SU-DHL-6 (cell line): ENCODE results near the gene RAP1GDS1.

Experiments
- H2AFZ ChIP-seq: fragments of 200-600 bp; sonication (generic); 2 replicates; pipeline ENCODE4 v1.6.1; 2014; ENCODE audit warnings: low read depth, mild to moderate bottlenecking, moderate library complexity, mixed read lengths, antibody characterized with exemption, low read length; ENCODE audit not compliant: severe bottlenecking
- H3F3A ChIP-seq: fragments of 200-600 bp; shearing (Covaris generic); 2 replicates; pipeline ENCODE4 v1.6.0; 2016; ENCODE audit warnings: antibody characterized with exemption, mild to moderate bottlenecking; ENCODE audit not compliant: insufficient read depth
- H3K27ac ChIP-seq: fragments of 200-600 bp; sonication (generic); 2 replicates; pipeline ENCODE4 v1.5.1; 2016; ENCODE audit warnings: low read depth, mild to moderate bottlenecking, low read length, moderate library complexity, mixed read lengths
- H3K27me3 ChIP-seq: fragments of 200-600 bp; sonication (generic), shearing (Covaris generic); 2 replicates; pipeline ENCODE4 v1.6.0; 2014; ENCODE audit warnings: mild to moderate bottlenecking, low read length
- H3K36me3 ChIP-seq: fragments of 200-600 bp; sonication (generic); 2 replicates; pipeline ENCODE4 v1.6.1; 2014; ENCODE audit warnings: mild to moderate bottlenecking, low read length, mixed read lengths
- H3K4me2 ChIP-seq: fragments of 300-600, 200-600 bp; shearing (Covaris generic), sonication (generic); 2 replicates; pipeline ENCODE4 v1.6.0; 2014; ENCODE audit warnings: low read length, low read depth, mild to moderate bottlenecking; ENCODE audit not compliant: poor library complexity, severe bottlenecking
- H3K4me3 ChIP-seq: fragments of 200-600 bp; sonication (generic); 2 replicates; pipeline ENCODE4 v1.5.1; 2014; ENCODE audit warnings: antibody characterized with exemption, low read length, mild to moderate bottlenecking, mixed read lengths; ENCODE audit not compliant: insufficient read depth, poor library complexity, severe bottlenecking
- H3K79me2 ChIP-seq: fragments of 200-600 bp; sonication (generic); 2 replicates; pipeline ENCODE4 v1.6.1; 2014; ENCODE audit warnings: mild to moderate bottlenecking, low read length, moderate library complexity; ENCODE audit not compliant: insufficient read depth
- H3K9ac ChIP-seq: fragments of 200-600 bp; sonication (generic); 2 replicates; pipeline ENCODE4 v1.7.0; 2014; ENCODE audit warnings: mild to moderate bottlenecking, low read length
- H3K9me2 ChIP-seq: fragments of 200-600 bp; sonication (generic); replicated peaks from 2 replicates; pipeline ENCODE4 v1.6.1; 2014; ENCODE audit warnings: low read length; ENCODE audit not compliant: insufficient read depth
- H3K9me3 ChIP-seq: fragments of 200-600 bp; sonication (generic); 2 replicates; pipeline ENCODE4 v1.6.1; 2014; ENCODE audit warnings: low read length, mixed read lengths; ENCODE audit not compliant: insufficient read depth
- H4K20me1 ChIP-seq: fragments of 200-600 bp; sonication (generic); 2 replicates; pipeline ENCODE4 v1.6.1; 2014; ENCODE audit warnings: low read depth, mild to moderate bottlenecking, antibody characterized with exemption, low read length, moderate library complexity, mixed read lengths
- EZH2phosphoT487 ChIP-seq: fragments of 200-600 bp; sonication (generic), shearing (Covaris generic); conservative IDR thresholded peaks from 2 replicates; pipeline ENCODE4 v1.6.1; 2018; ENCODE audit warnings: mild to moderate bottlenecking, antibody characterized with exemption, low read length, moderate library complexity, mixed read lengths
- TF ChIP-seq, protein P1 (sequence below): fragments of 200-600 bp; sonication (generic); IDR thresholded peaks from one replicate; pipeline ENCODE4 v1.5.1; 2017; ENCODE audit warnings: antibody characterized with exemption, mild to moderate bottlenecking, low read length, moderate library complexity; ENCODE audit not compliant: insufficient read depth, poor library complexity, severe bottlenecking

The RAP1GDS1 gene

DNA sequence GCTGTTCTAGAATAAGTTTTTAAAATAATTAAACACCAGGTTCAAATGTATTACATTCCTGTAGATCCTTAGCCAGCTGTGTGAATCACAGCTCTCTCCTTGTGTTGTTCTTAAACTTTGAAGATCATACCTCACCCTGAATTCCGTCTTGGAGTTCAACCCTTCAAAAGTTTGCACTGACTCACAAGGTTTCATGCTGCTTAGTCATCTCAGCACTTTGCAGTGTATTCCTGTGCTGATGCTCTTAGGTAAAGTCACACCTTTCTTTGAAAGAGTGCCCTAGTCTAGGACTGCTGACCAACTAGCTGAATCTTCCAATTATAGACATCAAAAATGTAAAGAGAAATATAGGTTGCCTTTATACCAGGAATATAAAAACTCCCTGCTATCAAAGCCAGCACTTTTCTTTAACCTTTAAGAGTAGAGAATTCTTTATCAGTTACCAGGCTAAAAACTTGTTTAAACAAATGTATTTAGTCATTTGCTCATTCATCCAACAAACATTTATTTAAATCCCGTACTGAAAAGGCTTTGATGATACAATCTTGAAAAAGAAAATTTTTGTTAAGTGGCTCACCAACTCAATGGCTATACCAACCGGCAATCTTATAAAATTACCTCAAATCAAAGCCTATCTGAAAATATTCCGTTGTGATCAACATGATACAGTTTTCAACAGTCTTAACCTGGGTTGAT, 169.7 kb downstream of the RAP1GDS1 start:
- H3K4me3 ChIP-seq: no peak overlapping the region
- no peaks in the 10 kb centered on the region for H3K79me2 ChIP-seq
- no peaks in the 10 kb centered on the region for H4K20me1 ChIP-seq
- no peaks in the 10 kb centered on the region for H3K9me2 ChIP-seq
- no peaks in the 10 kb centered on the region for H3F3A ChIP-seq
- H2AFZ ChIP-seq: no peak overlapping the region
- H3K27me3 ChIP-seq: no peaks in the 10 kb centered on the region
- H3K36me3 ChIP-seq: no peaks in the 10 kb centered on the region
- H3K27ac ChIP-seq: no peak overlapping the region
- TF ChIP-seq, protein P1, sequence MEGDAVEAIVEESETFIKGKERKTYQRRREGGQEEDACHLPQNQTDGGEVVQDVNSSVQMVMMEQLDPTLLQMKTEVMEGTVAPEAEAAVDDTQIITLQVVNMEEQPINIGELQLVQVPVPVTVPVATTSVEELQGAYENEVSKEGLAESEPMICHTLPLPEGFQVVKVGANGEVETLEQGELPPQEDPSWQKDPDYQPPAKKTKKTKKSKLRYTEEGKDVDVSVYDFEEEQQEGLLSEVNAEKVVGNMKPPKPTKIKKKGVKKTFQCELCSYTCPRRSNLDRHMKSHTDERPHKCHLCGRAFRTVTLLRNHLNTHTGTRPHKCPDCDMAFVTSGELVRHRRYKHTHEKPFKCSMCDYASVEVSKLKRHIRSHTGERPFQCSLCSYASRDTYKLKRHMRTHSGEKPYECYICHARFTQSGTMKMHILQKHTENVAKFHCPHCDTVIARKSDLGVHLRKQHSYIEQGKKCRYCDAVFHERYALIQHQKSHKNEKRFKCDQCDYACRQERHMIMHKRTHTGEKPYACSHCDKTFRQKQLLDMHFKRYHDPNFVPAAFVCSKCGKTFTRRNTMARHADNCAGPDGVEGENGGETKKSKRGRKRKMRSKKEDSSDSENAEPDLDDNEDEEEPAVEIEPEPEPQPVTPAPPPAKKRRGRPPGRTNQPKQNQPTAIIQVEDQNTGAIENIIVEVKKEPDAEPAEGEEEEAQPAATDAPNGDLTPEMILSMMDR: no peak
- TF ChIP-seq EZH2phosphoT487: no peak
- H3K4me2 ChIP-seq: no peak overlapping the region
- H3K9me3 ChIP-seq: no peaks in the 10 kb centered on the region
- H3K9ac ChIP-seq: no peak overlapping the region

DNA sequence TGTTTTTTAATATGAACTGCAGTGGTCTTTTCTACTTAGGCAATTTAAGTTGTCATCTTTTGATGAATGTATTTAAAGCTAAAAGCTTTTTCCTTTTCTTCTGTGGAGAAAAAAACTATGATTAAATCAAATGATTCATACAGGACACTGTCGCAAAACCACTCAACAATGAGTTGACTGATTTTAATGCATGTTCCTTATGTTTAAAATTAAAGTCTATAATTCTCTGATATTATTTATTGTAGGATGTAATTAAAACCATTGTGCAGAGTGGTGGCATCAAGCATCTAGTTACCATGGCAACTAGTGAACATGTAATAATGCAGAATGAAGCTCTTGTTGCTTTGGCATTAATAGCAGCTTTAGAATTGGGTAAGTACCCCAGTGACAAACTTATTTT, 172.5 kb downstream of the RAP1GDS1 start:
- no peaks in the 10 kb centered on the region for H3K36me3 ChIP-seq
- H3K4me3 ChIP-seq: no peak overlapping the region
- no peak overlapping the region for H3K9ac ChIP-seq
- H4K20me1 ChIP-seq: no peaks in the 10 kb centered on the region
- no peaks in the 10 kb centered on the region for H3K27me3 ChIP-seq
- H3K79me2 ChIP-seq: no peaks in the 10 kb centered on the region
- no peak overlapping the region for H3K27ac ChIP-seq
- no peaks in the 10 kb centered on the region for H3K9me3 ChIP-seq
- H3F3A ChIP-seq: no peaks in the 10 kb centered on the region
- H3K4me2 ChIP-seq: no peak overlapping the region
- TF ChIP-seq, protein P1: no peak
- no peak for TF ChIP-seq EZH2phosphoT487
- no peak overlapping the region for H2AFZ ChIP-seq
- H3K9me2 ChIP-seq: no peaks in the 10 kb centered on the region

DNA sequence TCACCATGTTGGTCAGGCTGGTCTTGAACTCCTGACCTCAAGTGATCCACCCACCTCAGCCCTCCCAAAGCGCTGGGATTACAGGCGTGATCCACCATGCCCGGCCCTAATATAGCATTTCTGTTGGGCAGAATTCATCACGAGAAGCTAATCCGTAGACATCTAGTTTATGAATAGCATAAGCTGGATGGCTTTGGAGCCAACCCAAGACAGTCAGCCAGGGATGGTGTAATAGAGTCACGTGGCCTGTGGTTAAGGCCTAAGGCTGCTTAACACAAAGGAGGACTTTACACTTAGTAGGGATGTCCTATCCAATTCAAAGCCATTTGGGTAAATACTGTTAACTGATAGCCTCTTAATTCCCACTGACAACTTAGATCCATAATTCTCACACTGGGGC, 173.6 kb downstream of the RAP1GDS1 start:
- Histone ChIP-seq H3K79me2 (no peaks in the 10 kb centered on the region), H3K4me3 (no peak overlapping the region), H4K20me1 (no peaks in the 10 kb centered on the region), H3K9ac (no peak overlapping the region), H3K4me2 (no peak overlapping the region), H2AFZ (no peak overlapping the region), H3K9me3 (no peaks in the 10 kb centered on the region), H3K36me3 (no peaks in the 10 kb centered on the region), H3K27me3 (no peaks in the 10 kb centered on the region), H3K27ac (no peak overlapping the region), H3F3A (no peaks in the 10 kb centered on the region), H3K9me2 (no peaks in the 10 kb centered on the region)
- TF ChIP-seq, protein P1: no peak
- TF ChIP-seq EZH2phosphoT487: no peak
